NCI-H2081 treated with DMSO at 0.1 percent for 48 hours (cell line): Measurements from ENCODE around the gene NGFR.

ENCODE experiments used
- DNase-seq: peaks from one replicate; lab custom pipeline; 2025; lab: John Stamatoyannopoulos, UW

The NGFR gene

GRCh38 chr17:49469831-49470810, 25.0 kb upstream of the NGFR start:
- DNase-seq, result no peak

- no peak for DNase-seq
Measured at GRCh38 chr17:49471089-49471683, 23.9 kb upstream of the NGFR start.

- DNase-seq, result no peak
Measured at GRCh38 chr17:49471769-49472168, 23.3 kb upstream of the NGFR start.

GRCh38 chr17:49472527-49472926, 22.6 kb upstream of the NGFR start:
- DNase-seq, result no peak

- no peak for DNase-seq
Measured at GRCh38 chr17:49473900-49474751, 21.0 kb upstream of the NGFR start.

- no peak for DNase-seq
Measured at GRCh38 chr17:49477709-49478108, 17.4 kb upstream of the NGFR start.

GRCh38 chr17:49480836-49481615, 14.1 kb upstream of the NGFR start:
- no peak for DNase-seq

GRCh38 chr17:49482144-49482817, 12.8 kb upstream of the NGFR start:
- DNase-seq, result no peak

GRCh38 chr17:49483599-49484509, 11.2 kb upstream of the NGFR start:
- no peak for DNase-seq

- DNase-seq, result no peak
Measured at GRCh38 chr17:49484588-49484987, 10.5 kb upstream of the NGFR start.

- no peak for DNase-seq
Measured at GRCh38 chr17:49486012-49486641, 9.0 kb upstream of the NGFR start.

GRCh38 chr17:49487183-49487582, 7.9 kb upstream of the NGFR start:
- no peak for DNase-seq

- DNase-seq, result no peak
Measured at GRCh38 chr17:49488612-49489011, 6.5 kb upstream of the NGFR start.

GRCh38 chr17:49489348-49489747, 5.7 kb upstream of the NGFR start:
- no peak for DNase-seq

- DNase-seq, result no peak
Measured at GRCh38 chr17:49490276-49490675, 4.8 kb upstream of the NGFR start.

GRCh38 chr17:49491192-49491769, 3.8 kb upstream of the NGFR start:
- no peak for DNase-seq

GRCh38 chr17:49494399-49494985, 601 bp upstream of the NGFR start:
- DNase-seq, result no peak

- DNase-seq, result no peak
Measured at GRCh38 chr17:49495842-49496182, 719 bp downstream of the NGFR start.
